Measurements from ENCODE around the gene EAF2.

- TF ChIP-seq CTCF (IDR thresholded peaks at IDR 0.05) (no peak), ZFX (IDR thresholded peaks at IDR 0.05; ENCODE audit: borderline replicate concordance) (no peak)
Measured at GRCh38 chr3:121894301-121894990, 59.4 kb downstream of the EAF2 start, which contains the start of gene SLC15A2.
